OCI-LY1 (cell line): Measurements from ENCODE around the gene GNG3.
A peak's percentile ranks its signal among the peaks of the same experiment; 100 is the strongest.

Experiments used
- H2AFZ ChIP-seq: fragments of 200-600 bp; sonication (generic), shearing (Covaris generic); 2 replicates; pipeline ENCODE4 v1.6.0; 2014; ENCODE audit warnings: antibody characterized with exemption, mild to moderate bottlenecking, low read length
- H3F3A ChIP-seq: fragments of 200-600 bp; sonication (generic), shearing (Covaris generic); 2 replicates; pipeline ENCODE4 v1.6.0; 2014; ENCODE audit warnings: mild to moderate bottlenecking, antibody characterized with exemption, low read length, moderate library complexity; ENCODE audit not compliant: insufficient read depth
- H3K27ac ChIP-seq: fragments of 200-600 bp; sonication (generic); 2 replicates; pipeline ENCODE4 v1.5.1; 2014; ENCODE audit warnings: low read length, mixed run types, mild to moderate bottlenecking, low read depth; ENCODE audit not compliant: poor library complexity, severe bottlenecking
- H3K27me3 ChIP-seq: fragments of 200-600 bp; sonication (generic); 2 replicates; pipeline ENCODE4 v1.6.0; 2014; ENCODE audit warnings: antibody characterized with exemption, mild to moderate bottlenecking, low read length, moderate library complexity; ENCODE audit not compliant: insufficient read depth
- H3K36me3 ChIP-seq: fragments of 200-600 bp; sonication (generic); 2 replicates; pipeline ENCODE4 v1.6.1; 2014; ENCODE audit warnings: mild to moderate bottlenecking, antibody characterized with exemption, low read length, moderate library complexity, mixed read lengths; ENCODE audit not compliant: insufficient read depth
- H3K4me1 ChIP-seq: fragments of 200-600 bp; sonication (generic); 2 replicates; pipeline ENCODE4 v1.5.1; 2014; ENCODE audit warnings: mild to moderate bottlenecking, low read length, moderate library complexity; ENCODE audit not compliant: insufficient read depth, severe bottlenecking
- H3K4me2 ChIP-seq: fragments of 200-600 bp; sonication (generic), shearing (Covaris generic); 2 replicates; pipeline ENCODE4 v1.6.1; 2014; ENCODE audit warnings: low read length
- H3K4me3 ChIP-seq: fragments of 200-600 bp; sonication (generic); 2 replicates; pipeline ENCODE4 v1.5.1; 2014; ENCODE audit warnings: low read length, low read depth, mild to moderate bottlenecking, mixed read lengths; ENCODE audit not compliant: poor library complexity, severe bottlenecking
- H3K79me2 ChIP-seq: fragments of 200-600 bp; shearing (Covaris generic); 2 replicates; pipeline ENCODE4 v1.6.1; 2016; ENCODE audit warnings: mixed run types, low read length, mixed read lengths; ENCODE audit not compliant: insufficient read depth
- H3K9ac ChIP-seq: fragments of 200-600 bp; sonication (generic), shearing (Covaris generic); 2 replicates; pipeline ENCODE4 v1.6.1; 2014; ENCODE audit warnings: mild to moderate bottlenecking, low read length, mixed read lengths
- H3K9me2 ChIP-seq: fragments of 200-600 bp; sonication (generic), shearing (Covaris generic); 2 replicates; pipeline ENCODE4 v1.6.1; 2014; ENCODE audit warnings: low read depth, mild to moderate bottlenecking, low read length, mixed read lengths
- H3K9me3 ChIP-seq: fragments of 200-600 bp; shearing (Covaris generic); 2 replicates; pipeline ENCODE4 v1.6.1; 2014; ENCODE audit warnings: low read length, mixed read lengths
- H4K20me1 ChIP-seq: fragments of 200-600 bp; sonication (generic), shearing (Covaris generic); 2 replicates; pipeline ENCODE4 v1.6.0; 2016; ENCODE audit warnings: mild to moderate bottlenecking, low read length; ENCODE audit not compliant: insufficient read depth
- EZH2 ChIP-seq: fragments of 200-600 bp; sonication (generic), shearing (Covaris generic); IDR thresholded peaks from 2 replicates; pipeline ENCODE4 v1.8.0; 2017; ENCODE audit warnings: borderline replicate concordance, mixed run types, mild to moderate bottlenecking, antibody characterized with exemption, low read length, moderate library complexity, mixed read lengths
- TF ChIP-seq, protein P1 (sequence below): fragments of 200-600 bp; sonication (generic), shearing (Covaris generic); IDR thresholded peaks from 2 replicates; pipeline ENCODE4 v1.5.1; 2017; ENCODE audit warnings: mild to moderate bottlenecking, antibody characterized with exemption, low read length, moderate library complexity, mixed read lengths

Gene GNG3

DNA sequence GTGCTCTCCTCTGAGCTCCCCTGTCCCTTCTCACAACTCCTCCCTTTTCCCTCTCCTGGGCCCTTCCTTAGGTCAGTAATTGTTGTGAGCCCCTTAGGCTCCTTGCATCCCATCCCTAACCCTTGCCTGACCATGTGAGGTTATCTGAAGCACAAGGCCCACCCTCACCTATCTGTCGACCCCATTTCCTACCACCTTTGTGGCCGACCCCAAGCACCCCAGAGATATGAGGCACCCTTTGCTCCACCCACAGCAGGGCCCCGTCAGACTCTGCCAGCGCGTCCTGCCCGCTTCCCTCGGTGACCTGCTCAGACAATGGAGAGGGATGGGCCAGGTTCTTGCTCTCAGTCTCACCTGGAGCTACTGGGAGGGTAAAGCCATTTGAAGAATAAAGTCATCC is 1.3 kb downstream of the GNG3 start:
- Histone ChIP-seq H4K20me1 (no peaks in the 10 kb centered on the region), H2AFZ (no peak overlapping the region), H3K79me2 (no peaks in the 10 kb centered on the region), H3K9me3 (no peaks in the 10 kb centered on the region), H3K9me2 (no peaks in the 10 kb centered on the region), H3K4me1 (peaks cover 53% of the 10 kb centered on the region), H3F3A (peaks cover 19% of the 10 kb centered on the region; the same call in 1 of the 2 replicates), H3K4me2 (peak overlapping the region; percentile 90), H3K27me3 (no peaks in the 10 kb centered on the region), H3K9ac (peak overlapping the region; percentile 79), H3K4me3 (peak overlapping the region; percentile 63), H3K36me3 (peaks cover 53% of the 10 kb centered on the region), H3K27ac (peak overlapping the region; percentile 92)
- TF ChIP-seq, protein P1, sequence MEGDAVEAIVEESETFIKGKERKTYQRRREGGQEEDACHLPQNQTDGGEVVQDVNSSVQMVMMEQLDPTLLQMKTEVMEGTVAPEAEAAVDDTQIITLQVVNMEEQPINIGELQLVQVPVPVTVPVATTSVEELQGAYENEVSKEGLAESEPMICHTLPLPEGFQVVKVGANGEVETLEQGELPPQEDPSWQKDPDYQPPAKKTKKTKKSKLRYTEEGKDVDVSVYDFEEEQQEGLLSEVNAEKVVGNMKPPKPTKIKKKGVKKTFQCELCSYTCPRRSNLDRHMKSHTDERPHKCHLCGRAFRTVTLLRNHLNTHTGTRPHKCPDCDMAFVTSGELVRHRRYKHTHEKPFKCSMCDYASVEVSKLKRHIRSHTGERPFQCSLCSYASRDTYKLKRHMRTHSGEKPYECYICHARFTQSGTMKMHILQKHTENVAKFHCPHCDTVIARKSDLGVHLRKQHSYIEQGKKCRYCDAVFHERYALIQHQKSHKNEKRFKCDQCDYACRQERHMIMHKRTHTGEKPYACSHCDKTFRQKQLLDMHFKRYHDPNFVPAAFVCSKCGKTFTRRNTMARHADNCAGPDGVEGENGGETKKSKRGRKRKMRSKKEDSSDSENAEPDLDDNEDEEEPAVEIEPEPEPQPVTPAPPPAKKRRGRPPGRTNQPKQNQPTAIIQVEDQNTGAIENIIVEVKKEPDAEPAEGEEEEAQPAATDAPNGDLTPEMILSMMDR, result no peak
- TF ChIP-seq EZH2, result no peak

GRCh38 chr11:62709247-62710000 is 1.9 kb downstream of the GNG3 start:
- H3K4me1 ChIP-seq, result peaks cover 53% of the 10 kb centered on the region
- no peaks in the 10 kb centered on the region for H3K9me3 ChIP-seq
- peaks cover 58% of the 10 kb centered on the region for H3K36me3 ChIP-seq
- TF ChIP-seq, protein P1, result no peak
- TF ChIP-seq EZH2, result no peak
- H3K27me3 ChIP-seq, result no peaks in the 10 kb centered on the region
- peak overlapping the region; percentile 79 for H3K9ac ChIP-seq
- peak overlapping the region; percentile 92 for H3K27ac ChIP-seq
- H3K79me2 ChIP-seq, result no peaks in the 10 kb centered on the region
- H3K4me3 ChIP-seq, result peak overlapping the region; percentile 63
- peak overlapping the region; percentile 90 for H3K4me2 ChIP-seq
- no peaks in the 10 kb centered on the region for H4K20me1 ChIP-seq
- no peak overlapping the region for H2AFZ ChIP-seq
- H3K9me2 ChIP-seq, result no peaks in the 10 kb centered on the region
- peaks cover 19% of the 10 kb centered on the region; the same call in 1 of the 2 replicates for H3F3A ChIP-seq

- H3K4me2 ChIP-seq, result peak overlapping the region; percentile 90
- H3K79me2 ChIP-seq, result no peaks in the 10 kb centered on the region
- no peaks in the 10 kb centered on the region for H4K20me1 ChIP-seq
- H3K4me3 ChIP-seq, result peak overlapping the region; percentile 63
- no peaks in the 10 kb centered on the region for H3K9me3 ChIP-seq
- peaks cover 19% of the 10 kb centered on the region; the same call in 1 of the 2 replicates for H3F3A ChIP-seq
- peaks cover 58% of the 10 kb centered on the region for H3K36me3 ChIP-seq
- peak overlapping the region; percentile 92 for H3K27ac ChIP-seq
- peak overlapping the region; percentile 79 for H3K9ac ChIP-seq
- no peak overlapping the region for H2AFZ ChIP-seq
- no peaks in the 10 kb centered on the region for H3K9me2 ChIP-seq
- TF ChIP-seq EZH2, result no peak
- TF ChIP-seq, protein P1, result no peak
- peaks cover 53% of the 10 kb centered on the region for H3K4me1 ChIP-seq
- H3K27me3 ChIP-seq, result no peaks in the 10 kb centered on the region
Measured at GRCh38 chr11:62710001-62710345, 2.5 kb downstream of the GNG3 start.
